ENCODE data around the gene FNDC3A.

DNA sequence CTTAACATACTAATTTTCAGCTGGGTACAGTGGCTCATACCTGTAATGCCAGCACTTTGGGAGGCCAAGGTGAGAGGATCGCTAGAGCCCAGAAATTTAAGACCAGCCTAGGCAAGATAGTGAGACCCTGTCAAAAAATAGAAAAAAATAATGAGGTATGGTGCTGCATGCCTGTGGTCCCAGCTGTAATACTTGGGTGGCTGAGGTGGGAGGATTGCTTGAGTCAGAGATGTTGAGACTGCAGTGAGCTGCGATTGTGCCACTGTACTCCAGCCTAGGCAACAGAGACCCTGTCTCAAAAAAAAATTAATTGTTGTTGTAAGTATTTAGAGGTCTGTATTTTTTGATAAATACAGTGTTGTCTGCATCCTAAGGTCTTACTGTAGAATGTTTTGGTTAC, 66.8 kb downstream of the FNDC3A start:
- TF ChIP-seq ZNF274 (IDR thresholded peaks at IDR 0.05; ENCODE audit: low read depth, low read length) (no peak), YY1 (IDR thresholded peaks at IDR 0.05; ENCODE audit: insufficient read depth, insufficient read length) (no peak), SUZ12 (IDR thresholded peaks at IDR 0.05; ENCODE audit: extremely low read depth, insufficient read depth, insufficient read length) (no peak)

Data from NT2/D1 (cell line).